ENCODE data around the gene IL1RAPL2.
"Not testable (repeated sequence)": the region's sequence is repeated elsewhere in the genome, so short reads cannot be mapped to it uniquely, and the experiment has no call there.

The IL1RAPL2 gene

DNA sequence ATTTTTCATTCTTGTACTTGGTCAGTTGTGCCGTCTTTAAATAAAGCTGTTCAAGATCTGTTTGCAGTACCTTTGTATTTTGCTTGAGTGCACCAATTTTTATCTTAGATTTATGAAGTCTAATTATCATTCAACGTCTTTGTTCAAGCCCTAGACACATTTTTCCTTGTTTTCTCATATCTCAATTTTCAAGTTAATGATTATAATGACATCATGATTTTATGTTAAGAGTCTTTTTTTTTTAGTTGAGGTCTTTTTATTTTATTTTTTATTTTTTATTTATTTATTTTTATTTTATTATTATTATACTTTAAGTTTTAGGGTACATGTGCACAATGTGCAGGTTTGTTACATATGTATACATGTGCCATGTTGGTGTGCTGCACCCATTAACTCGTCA lies 463.0 kb downstream of the IL1RAPL2 start:
- DNase-seq (ENCODE audit: low read depth): not testable (repeated sequence)

DNA sequence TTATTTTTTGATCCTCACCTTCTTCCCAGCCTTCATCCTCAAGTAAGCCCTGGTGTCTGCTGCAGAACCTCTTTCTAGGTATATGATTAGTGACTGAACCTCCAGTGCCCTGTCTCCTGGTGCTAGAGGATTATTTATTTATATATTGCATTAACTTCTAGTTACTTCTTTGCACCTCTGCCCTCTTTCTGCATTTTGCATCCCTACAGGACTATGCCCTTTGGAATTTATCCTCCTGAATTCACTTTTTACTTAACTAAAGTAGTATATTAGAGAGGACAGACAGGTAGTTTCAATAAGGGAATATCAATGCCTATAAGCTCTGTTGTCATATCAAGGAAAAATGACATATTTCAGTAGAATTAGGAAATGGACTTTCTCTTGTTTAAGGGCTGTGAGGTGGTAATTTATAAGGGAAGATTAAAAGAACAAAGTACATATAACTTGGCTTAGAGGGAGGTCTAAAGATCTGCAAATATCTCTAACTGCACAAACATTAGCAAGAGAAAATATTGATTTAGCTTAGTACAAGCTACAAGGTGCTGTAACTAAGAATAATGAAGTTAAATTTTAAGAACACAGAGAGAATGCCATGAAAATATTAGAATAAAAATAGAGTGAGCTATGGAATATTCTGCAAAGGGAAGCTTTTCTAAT lies 472.8 kb downstream of the IL1RAPL2 start:
- no peak for DNase-seq (ENCODE audit: low read depth)

DNA sequence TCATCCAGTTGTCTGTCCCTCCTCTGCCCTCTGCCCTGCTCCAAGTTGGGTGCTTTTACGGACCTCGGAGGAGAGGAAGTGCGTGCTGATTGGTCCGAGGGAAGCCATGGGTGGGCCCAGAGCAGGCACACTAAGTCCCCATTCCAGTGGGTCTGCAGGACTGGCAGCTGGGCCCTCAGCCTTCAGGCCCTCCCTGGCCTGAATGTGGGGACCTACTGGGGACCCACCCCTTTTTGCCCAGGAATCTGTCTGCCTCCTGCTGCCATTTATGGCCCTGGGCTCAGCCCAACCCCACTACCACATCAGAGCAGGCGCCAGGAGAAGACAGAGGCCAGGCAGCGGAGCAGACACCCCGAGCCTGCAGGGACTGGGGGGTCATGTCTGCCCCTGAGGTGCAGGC lies 484.9 kb downstream of the IL1RAPL2 start:
- no peak for DNase-seq (ENCODE audit: low read depth)

DNA sequence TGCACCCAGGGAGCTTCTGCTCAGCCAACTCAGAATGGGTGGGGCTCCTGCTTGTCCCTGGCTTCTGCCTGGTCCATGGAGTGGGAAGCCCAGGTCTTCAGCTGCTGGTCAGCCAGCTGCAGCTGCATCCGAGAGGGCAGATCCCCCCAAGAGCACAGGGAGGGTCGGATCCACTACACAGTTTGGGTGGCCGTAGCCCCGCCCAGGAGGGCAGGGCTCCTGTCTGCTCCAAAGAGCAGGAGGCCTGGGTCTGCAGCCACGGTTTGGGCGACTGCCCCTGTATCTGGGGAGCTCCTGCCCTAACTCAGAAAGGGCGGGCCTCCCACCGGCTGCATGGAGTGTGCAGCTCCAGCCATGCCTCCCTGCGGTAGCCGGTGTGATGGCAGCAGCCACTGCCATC lies 485.4 kb downstream of the IL1RAPL2 start:
- no peak for DNase-seq (ENCODE audit: low read depth)

DNA sequence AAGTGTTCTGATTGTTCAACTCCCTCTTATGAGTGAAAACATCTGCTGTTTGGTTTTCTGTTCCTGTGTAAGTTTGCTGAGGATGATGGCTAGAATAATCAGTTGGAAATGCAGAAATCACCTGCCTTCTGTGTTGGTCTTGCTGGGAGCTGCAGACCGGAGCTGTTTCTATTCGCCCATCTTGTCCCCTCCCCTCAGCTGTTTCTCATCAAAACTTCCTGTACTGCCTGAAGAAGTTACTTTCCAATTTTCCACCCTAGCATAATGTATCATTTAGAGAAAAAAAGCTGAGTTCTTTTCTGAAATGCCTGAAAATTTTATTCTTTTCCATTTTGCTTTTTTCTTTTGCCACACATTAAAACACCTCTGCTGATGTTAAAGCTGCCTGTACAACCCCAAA lies 486.9 kb downstream of the IL1RAPL2 start:
- no peak for DNase-seq (ENCODE audit: low read depth)

DNA sequence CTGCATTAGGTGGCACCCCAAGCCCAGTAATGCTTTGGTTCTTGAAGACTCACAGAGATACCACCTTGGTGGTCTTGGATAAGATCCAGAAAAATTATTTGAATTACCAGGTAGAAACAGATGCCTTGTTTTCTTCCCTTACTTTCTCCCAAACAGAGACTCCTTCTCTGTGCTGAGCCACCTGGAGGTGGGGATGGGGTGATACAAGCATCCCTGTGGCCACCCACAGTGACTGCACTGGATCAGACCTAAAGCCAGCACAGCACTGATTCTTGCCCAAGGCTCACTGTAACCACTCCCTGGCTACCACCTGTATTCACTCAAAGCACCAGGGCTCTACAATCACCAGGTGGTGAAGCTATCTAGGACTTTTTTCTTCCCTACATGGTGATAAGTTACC lies 497.7 kb downstream of the IL1RAPL2 start:
- DNase-seq (ENCODE audit: low read depth): no peak

DNA sequence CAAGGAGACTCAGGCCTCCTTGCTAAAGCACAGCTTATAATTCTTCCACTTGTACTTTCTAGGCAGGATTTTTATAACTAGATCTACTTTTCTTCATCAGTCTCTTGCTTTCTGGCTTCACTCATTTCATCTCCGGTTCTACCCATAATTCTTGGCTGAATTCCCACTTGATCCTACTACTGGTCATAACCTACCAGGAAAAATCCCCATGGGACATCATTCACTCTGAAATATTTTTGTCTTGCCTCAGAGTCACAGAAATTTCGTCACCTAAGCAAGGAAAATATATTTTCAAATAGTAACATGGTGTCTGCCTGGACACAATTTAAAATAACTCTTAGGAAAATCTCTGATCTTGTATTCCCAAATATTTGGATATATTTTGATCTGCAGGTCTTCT lies 532.2 kb downstream of the IL1RAPL2 start:
- no peak for DNase-seq (ENCODE audit: low read depth)

DNA sequence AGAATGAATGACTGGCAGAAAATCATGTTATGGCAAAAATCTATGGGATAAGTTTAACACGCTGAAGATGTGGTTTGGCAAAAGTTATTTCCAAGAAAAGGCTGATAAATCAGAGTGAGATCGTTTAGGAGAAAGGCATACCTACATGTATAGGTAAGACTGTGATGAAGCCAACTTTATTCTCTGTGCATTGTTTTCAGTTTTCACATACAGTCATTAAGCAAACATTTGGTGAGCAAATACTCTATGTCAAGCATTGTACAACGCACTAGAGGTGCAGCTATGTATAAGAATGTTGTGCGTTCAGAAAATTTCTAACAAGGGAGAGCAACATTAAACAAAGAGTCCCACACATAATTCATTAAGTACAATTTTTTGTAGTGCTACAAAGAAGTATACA lies 532.8 kb downstream of the IL1RAPL2 start:
- no peak for DNase-seq (ENCODE audit: low read depth)

DNA sequence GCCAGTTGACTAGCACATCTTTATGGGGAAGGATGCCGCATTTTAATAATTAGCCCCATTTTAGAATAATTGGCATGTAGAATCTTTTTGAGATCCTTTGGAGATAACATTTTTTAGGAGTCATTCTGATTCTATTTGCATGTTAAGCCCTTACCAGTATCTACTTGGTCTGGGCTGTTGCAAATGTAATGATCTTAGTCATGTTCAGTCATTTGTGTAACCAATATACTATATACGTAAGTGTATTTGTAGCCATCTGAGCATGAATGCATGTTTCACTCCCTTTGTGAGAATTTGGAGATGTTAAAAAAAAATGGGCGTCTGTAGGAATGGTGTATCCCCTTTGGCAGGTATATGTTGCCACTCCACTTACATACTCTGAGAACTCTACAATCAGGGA lies 535.4 kb downstream of the IL1RAPL2 start:
- no peak for DNase-seq (ENCODE audit: low read depth)

DNA sequence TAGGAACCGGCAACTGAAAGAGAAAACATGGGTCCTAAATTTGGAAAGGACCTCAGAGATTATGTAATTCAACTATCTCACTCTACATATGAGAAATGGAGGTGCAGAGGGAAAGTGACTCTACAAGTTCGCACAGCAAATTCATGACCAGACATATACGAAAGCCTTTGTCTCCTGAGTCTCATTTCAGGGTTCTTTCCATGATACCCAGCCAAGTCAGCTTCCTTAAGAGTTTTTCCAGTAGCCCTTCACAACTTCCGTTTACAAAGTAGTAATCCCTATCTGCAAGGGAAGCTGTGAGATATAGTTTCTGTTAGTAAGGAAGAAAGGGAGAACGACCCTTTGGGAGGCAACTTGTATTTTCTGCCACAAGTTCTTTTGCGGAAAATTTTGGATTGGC lies 543.9 kb downstream of the IL1RAPL2 start:
- DNase-seq (ENCODE audit: low read depth): no peak

DNA sequence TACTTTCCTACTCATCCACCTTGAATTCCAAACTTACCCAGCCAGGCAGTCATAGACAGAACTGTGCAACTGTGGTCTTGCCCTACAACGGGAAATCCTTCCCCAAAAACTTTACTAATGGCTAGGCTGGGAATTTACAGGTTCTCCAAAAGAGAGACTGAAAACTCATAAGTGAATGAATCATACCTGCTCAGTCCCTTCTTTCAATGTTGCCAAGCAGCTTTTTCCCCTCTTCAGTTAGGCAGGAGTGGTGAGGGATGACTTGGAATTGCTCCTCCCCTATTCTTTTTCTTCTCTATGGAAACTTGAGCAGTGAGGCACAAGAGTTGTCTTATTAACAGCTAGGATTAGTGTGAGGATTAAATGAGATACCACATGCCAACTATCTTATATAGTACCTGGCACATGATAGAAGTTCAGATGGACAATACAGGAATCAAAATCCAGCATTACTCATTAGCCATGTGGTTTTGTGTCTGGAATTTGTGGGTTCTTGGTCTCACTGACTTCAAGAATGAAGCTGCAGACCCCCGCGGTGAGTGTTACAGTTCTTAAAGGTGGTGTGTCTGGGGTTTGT lies 548.6 kb downstream of the IL1RAPL2 start:
- DNase-seq (ENCODE audit: low read depth): no peak

DNA sequence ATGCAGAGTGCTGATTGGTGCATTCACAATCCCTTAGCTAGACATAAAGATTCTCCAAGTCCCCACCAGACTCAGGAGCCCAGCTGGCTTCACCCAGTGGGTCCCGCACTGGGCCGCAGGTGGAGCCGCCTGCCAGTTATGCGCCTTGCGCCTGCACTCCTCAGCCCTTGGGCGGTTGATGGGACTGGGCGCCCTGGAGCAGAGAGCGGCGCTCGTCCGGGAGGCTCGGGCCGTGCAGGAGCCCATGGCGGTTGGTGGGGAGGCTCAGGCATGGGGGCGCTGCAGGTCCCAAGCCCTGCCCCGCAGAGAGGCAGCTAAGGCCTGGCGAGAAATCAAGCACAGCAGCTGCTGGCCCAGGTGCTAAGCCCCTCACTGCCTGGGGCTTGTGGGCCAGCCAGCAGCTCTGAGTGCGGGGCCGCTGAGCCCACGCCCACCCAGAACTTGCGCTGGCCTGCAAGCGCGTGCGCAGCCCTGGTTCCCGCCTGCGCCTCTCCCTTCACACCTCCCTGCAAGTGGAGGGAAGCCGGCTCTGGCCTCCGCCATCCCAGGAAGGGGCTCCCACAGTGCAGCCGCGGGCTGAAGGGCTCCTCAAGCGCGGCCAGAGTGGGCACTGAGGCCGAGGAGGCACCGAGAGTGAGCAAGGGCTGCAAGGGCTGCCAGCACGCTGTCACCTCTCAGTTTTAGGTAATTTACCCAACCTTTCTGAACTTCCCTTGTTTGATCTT lies 549.8 kb downstream of the IL1RAPL2 start:
- DNase-seq (ENCODE audit: low read depth): not testable (repeated sequence)

DNA sequence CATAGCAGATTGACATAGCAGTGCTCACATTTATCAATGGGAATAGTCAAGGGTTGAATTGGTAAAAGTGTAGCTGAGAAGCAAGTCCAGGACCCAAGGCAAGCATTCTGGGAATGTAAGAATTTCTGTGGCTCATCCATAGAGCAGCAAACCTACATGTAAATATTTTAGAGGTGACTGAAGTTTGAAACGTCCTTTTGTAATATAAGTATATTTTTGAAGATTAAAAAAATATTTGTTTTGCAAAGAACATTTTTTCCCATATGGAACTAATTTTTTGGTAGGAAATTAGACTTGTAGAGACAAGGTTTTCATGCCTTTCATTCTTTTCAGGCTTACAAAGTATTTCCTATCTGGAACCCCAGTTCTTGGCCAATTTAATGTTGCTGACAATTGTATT lies 550.5 kb downstream of the IL1RAPL2 start:
- no peak for DNase-seq (ENCODE audit: low read depth)

DNA sequence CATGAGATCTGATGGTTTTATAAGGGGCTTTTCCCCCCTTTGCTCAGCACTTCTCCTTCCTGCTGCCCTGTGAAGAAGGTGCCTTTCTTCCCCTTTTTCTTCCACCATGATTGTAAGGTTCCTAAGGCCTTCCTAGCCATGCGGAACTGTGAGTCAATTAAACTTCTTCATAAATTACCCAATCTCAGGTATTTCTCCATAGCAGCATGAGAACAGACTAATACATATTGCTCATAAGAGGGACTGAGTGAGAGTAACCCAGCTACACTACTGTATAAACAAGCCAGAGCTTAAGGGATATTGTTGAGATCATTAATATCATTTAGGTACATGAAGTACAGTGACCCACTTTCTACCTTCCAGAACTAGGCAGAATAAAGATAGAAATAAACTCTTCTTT lies 551.6 kb downstream of the IL1RAPL2 start:
- no peak for DNase-seq (ENCODE audit: low read depth)

DNA sequence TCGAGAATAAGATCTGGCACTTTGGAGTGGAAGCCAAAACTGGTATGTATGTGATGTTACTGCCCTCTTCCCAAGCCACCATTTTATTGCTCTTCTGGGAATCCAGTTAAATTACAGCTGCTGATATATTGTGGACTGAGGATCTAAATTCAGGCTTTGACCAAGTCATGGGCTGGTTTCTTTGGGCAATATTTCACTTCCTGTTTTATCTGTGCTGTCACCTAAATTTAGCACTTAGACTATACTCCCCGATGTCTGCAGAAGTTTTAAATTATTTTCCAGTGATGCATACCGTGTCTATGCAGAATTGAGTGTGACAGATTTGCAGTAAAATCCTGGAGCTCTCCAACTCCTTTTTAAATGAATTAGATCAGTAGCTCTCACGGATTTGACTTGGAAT lies 554.5 kb downstream of the IL1RAPL2 start:
- no peak for DNase-seq (ENCODE audit: low read depth)

DNA sequence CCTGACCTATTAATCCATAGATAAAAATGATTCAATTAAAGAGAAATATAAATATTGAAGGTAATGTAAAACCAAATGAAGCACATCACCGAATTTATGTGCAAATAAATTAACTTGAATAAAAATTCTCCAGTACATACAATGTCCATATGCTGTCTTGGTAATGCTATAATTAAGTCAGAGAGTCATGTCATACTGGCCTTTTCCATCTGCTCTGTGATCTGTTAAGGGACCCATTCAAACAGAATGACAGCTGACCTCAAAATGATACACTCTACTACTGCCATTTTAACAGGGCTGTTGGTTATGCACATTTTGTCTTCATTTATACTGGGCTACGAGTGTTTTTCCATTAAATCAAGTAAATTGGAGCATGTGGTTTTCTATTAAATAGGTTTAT lies 555.2 kb downstream of the IL1RAPL2 start:
- DNase-seq (ENCODE audit: low read depth): no peak

DNA sequence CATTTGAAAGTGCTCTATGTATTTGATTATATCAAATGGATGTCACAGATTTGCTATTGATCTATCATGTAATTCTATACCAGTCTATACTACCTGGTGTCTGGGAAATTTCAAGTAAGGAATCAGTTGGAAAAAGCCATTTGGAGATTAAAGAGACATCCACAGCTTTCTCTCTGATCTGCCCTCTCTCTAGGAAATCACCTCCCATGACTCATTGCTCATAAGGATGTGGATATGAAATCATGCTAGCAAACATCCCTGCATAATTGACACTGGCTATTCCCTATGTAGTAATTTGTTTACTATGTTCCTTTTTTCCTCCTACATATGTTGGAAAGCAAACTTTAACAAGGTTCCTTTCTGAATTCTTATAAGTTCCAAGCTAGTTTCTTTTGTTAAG lies 560.2 kb downstream of the IL1RAPL2 start:
- no peak for DNase-seq (ENCODE audit: low read depth)

DNA sequence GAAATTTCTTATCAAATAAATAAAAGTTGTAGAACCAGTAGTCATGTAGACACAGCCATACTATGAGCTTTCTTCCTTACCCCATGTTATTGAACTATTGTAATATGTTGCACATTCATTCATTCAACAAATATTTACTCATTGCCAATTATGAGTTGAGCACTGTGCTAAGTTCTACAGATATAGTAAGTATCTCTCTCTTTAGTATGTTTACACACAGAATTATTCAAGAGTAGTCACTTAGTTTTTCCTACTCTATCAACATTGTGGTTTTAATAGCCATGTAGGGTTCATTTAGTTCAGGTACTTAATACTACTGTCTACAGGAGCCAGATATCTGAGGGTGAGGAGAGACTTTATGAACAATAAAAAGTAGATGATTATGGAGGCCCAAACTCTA lies 568.3 kb downstream of the IL1RAPL2 start:
- no peak for DNase-seq (ENCODE audit: low read depth)

DNA sequence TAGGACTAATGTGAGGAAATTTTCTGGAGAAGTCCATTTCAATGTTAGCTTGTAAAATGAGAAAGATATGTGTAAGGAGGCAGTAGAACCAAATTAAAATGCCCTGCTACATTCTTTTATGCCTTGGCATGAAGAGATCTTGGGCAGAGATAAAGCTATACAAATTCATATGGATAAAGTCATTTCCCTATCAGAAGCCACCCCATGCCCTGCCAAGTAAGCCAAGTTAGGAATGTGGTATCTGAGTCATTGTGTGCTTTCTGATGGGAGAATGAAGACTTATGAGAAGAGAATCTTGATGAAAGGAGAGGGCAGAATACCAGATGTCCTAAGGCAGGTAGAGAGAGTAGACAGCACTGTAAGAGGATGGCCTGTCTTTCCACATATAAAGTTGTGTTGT lies 570.8 kb downstream of the IL1RAPL2 start:
- no peak for DNase-seq (ENCODE audit: low read depth)

DNA sequence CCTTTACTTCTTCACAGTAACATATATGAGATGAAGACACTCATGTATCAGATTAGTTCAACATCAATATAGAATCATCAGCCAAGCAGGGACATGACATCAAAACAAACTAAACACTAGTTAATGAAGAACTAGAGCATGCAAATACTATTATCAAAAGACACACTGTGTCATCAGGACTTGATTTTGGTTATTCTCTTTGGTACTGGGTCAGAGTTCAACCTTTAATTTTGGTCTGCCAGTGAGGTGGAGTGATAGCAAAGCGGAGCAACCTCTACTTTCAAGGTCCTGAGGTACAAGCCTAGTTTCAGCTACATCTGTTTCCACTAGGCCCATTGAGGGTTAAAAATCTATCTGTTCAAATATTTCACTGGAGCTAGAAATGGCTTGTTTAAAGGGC lies 584.0 kb downstream of the IL1RAPL2 start:
- DNase-seq (ENCODE audit: low read depth): no peak

DNA sequence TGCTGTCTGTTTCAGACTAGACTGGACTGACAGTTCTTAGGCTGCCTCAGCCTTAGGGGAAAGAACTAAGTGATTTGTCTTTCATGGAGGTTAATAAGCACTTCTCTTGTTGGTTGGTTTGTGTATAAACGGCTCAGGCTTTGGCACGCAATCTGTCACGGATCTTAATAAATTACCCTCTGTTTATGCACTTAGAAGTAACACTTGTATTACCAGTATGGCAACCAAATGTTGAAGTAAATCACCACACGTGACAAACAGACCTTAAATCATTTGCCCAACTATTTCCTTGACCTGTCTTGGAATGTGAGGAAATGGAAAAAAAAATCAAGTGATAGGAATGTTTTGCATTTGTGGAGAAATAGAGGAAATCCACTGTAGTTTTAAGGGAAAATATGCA lies 584.6 kb downstream of the IL1RAPL2 start:
- no peak for DNase-seq (ENCODE audit: low read depth)

DNA sequence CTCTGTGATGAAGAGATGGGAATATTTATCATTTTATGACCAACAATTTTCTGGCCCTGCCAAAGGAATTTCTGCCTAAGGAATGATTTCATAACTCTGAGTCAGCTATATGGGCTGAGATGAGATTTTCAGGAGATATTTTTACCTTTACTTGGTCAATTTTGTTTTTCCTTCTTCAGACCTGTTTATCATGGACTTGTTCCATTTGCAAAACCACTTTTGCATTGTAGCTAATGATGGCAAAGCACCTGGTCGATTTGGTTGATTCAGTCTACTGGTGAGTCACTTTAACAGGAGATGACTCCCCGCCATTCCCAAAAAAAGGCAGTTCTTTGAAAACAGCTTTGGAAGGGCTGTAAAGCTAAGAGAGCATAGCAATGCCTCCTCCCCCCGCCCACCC lies 601.2 kb downstream of the IL1RAPL2 start:
- DNase-seq (ENCODE audit: low read depth): no peak

DNA sequence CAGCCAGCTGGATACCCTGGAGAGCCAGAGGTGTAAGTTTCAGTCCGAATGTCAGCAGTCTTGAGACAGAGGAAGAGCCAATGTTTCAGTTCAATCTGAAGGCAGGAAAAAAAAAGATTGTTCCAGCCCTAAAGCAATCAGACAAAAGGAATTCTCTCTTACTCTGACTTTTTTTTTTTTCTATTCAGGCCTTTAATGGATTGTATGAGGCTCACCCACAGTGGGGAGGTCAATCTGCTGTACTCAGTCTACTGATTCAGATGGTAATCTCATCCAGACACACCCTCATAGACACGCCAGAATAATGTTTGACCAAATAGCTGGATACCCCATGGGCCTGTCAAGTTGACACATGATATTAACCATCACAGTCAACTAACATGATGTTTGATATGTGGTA lies 602.6 kb downstream of the IL1RAPL2 start:
- DNase-seq (ENCODE audit: low read depth): no peak

DNA sequence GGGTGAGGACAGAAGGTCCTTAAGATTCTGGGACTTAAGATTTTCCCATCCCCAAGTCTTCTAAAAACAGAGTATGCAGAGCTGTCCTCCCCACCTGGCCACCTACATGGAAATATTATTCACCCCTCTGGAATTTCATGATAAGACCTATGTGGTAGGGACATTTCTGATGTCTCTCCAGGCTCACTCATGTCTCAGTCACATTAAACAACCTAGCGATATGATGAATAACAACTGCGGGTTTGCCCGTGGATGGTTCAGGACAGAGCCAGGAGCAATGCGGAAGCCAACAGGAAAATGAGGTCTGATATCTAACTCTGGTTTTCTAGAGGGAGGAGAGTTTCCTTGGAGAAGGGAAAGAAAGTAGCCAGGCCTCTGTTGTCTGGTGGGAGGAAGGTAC lies 607.1 kb downstream of the IL1RAPL2 start:
- no peak for DNase-seq (ENCODE audit: low read depth)

All from stimulated activated CD8-positive, alpha-beta memory T cell treated with anti-CD3 and anti-CD28 coated beads, Interleukin-15, amount 100 ng/mL, for 24 hours (primary cell).